GM19463 (cell line): Measurements from ENCODE around the gene SUMO2.
"Not testable (repeated sequence)": the region's sequence is repeated elsewhere in the genome, so short reads cannot be mapped to it uniquely, and the experiment has no call there.

Source experiments
- ATAC-seq: cut with Tn5 transposase; IDR thresholded peaks from one replicate; pipeline ENCODE4 v1.9.1; 2021; ENCODE audit warnings: mild to moderate bottlenecking, moderate library complexity; ENCODE audit not compliant: unreplicated experiment

The SUMO2 gene

GRCh38 chr17:75182569-75183436 lies at the start of gene SUMO2:
TSS of gene SUMO2 (minus strand) at chr17:75182959. CDS start at chr17:75182834, 125 bp downstream.
- peak; percentile 70 for ATAC-seq

- no peak for ATAC-seq
Observed at GRCh38 chr17:75231741-75232464, 49.1 kb upstream of the SUMO2 start.

- ATAC-seq, result no peak
Observed at GRCh38 chr17:75231071-75231470, 48.3 kb upstream of the SUMO2 start.

- no peak for ATAC-seq
Observed at GRCh38 chr17:75228847-75229246, 46.1 kb upstream of the SUMO2 start.

- ATAC-seq, result no peak
Observed at GRCh38 chr17:75228305-75228704, 45.5 kb upstream of the SUMO2 start.

- no peak for ATAC-seq
Observed at GRCh38 chr17:75227729-75228128, 45.0 kb upstream of the SUMO2 start.

GRCh38 chr17:75225016-75225415 lies 42.3 kb upstream of the SUMO2 start:
- no peak for ATAC-seq

GRCh38 chr17:75219815-75220214 lies 37.1 kb upstream of the SUMO2 start:
- no peak for ATAC-seq

GRCh38 chr17:75218131-75218530 lies 35.4 kb upstream of the SUMO2 start:
- ATAC-seq, result no peak

GRCh38 chr17:75209061-75209460 lies 26.3 kb upstream of the SUMO2 start:
- ATAC-seq, result no peak

GRCh38 chr17:75208161-75208560 lies 25.4 kb upstream of the SUMO2 start:
- no peak for ATAC-seq

- no peak for ATAC-seq
Observed at GRCh38 chr17:75207760-75208159, 25.0 kb upstream of the SUMO2 start.

GRCh38 chr17:75207050-75207407 lies 24.3 kb upstream of the SUMO2 start:
- ATAC-seq, result not testable (repeated sequence)

- no peak for ATAC-seq
Observed at GRCh38 chr17:75205793-75206163, 23.0 kb upstream of the SUMO2 start.

GRCh38 chr17:75205037-75205792 lies 22.5 kb upstream of the SUMO2 start, which contains the start of gene NUP85:
TSS of gene NUP85 (plus strand) at chr17:75205679. CDS start at chr17:75205762, 83 bp downstream.
- ATAC-seq, result peak; percentile 73

- no peak for ATAC-seq
Observed at GRCh38 chr17:75199886-75200618, 17.3 kb upstream of the SUMO2 start.

GRCh38 chr17:75194879-75195278 lies 12.1 kb upstream of the SUMO2 start:
- no peak for ATAC-seq

- ATAC-seq, result no peak
Observed at GRCh38 chr17:75191584-75191983, 8.8 kb upstream of the SUMO2 start.

- no peak for ATAC-seq
Observed at GRCh38 chr17:75188614-75189013, 5.9 kb upstream of the SUMO2 start.

GRCh38 chr17:75183999-75184884 lies 1.5 kb upstream of the SUMO2 start:
- no peak for ATAC-seq
